Right lung (tissue), 5 donors: ENCODE measurements around the gene ATP2C2. TPM values are rescaled to one million over a fixed set of nuclear protein-coding genes. Genes with fewer than 3 reads are reported as not detected.
"Not testable (repeated sequence)": the region's sequence is repeated elsewhere in the genome, so short reads cannot be mapped to it uniquely, and the experiment has no call there.

ENCODE experiments used
- DNase-seq, 2 donors: peaks; one replicate each; pipeline ENCODE4 v3.0.0-alpha.2; 2013
- polyA plus RNA-seq, 5 donors: library from polyadenylated mRNA; unstranded; fragments of 120-200 nt; gene quantifications; one replicate each; pipeline versions ENCODE4 v1.2.1 to v1.2.3, GENCODE V29; 2013; ENCODE audit warnings: inconsistent platforms in 1 of 5, low replicate concordance in 1 of 5; ENCODE audit not compliant: insufficient read length in 5 of 5, insufficient read depth in 1 of 5

The ATP2C2 gene
- polyA plus RNA-seq, 5 donors = 14.6 to 27.0 (median 16.4) TPM

- DNase-seq = no peak
Measured at GRCh38 chr16:84449156-84450140, 81.1 kb downstream of the ATP2C2 start.

- no peak for DNase-seq
Measured at GRCh38 chr16:84450176-84450865, 82.0 kb downstream of the ATP2C2 start.

- DNase-seq = not testable (repeated sequence)
Measured at GRCh38 chr16:84451010-84451676, 82.8 kb downstream of the ATP2C2 start.

GRCh38 chr16:84451781-84452180 lies 83.4 kb downstream of the ATP2C2 start:
- no peak for DNase-seq

- no peak for DNase-seq
Measured at GRCh38 chr16:84453061-84453752, 84.9 kb downstream of the ATP2C2 start.

- DNase-seq = no peak
Measured at GRCh38 chr16:84454611-84455010, 86.3 kb downstream of the ATP2C2 start.

GRCh38 chr16:84455031-84455430 lies 86.7 kb downstream of the ATP2C2 start:
- no peak for DNase-seq

- DNase-seq = no peak
Measured at GRCh38 chr16:84458606-84459532, 90.5 kb downstream of the ATP2C2 start.

GRCh38 chr16:84459533-84459894 lies 91.2 kb downstream of the ATP2C2 start:
- no peak for DNase-seq

GRCh38 chr16:84459941-84460405 lies 91.6 kb downstream of the ATP2C2 start:
- DNase-seq = no peak

GRCh38 chr16:84460406-84461028 lies 92.2 kb downstream of the ATP2C2 start:
- DNase-seq = no peak

- no peak for DNase-seq
Measured at GRCh38 chr16:84461029-84461412, 92.7 kb downstream of the ATP2C2 start.

- DNase-seq = no peak
Measured at GRCh38 chr16:84461413-84462295, 93.3 kb downstream of the ATP2C2 start.

GRCh38 chr16:84462296-84463210 lies 94.2 kb downstream of the ATP2C2 start:
- DNase-seq = no peak

GRCh38 chr16:84463221-84463620 lies 94.9 kb downstream of the ATP2C2 start:
- no peak for DNase-seq

GRCh38 chr16:84464116-84464515 lies 95.8 kb downstream of the ATP2C2 start:
- no peak for DNase-seq

GRCh38 chr16:84465154-84465553 lies 96.8 kb downstream of the ATP2C2 start:
- DNase-seq = no peak

GRCh38 chr16:84466692-84467091 lies 98.4 kb downstream of the ATP2C2 start:
- DNase-seq = no peak
